SK-N-SH (cell line): Measurements from ENCODE around the gene BBX. TPM values are rescaled to one million over a fixed set of nuclear protein-coding genes. Genes with fewer than 3 reads are reported as not detected.

Source experiments
- CTCF ChIA-PET: fragments of 300-600, 350-600 bp; formaldehyde crosslinking; extraction: SDS; loops from one replicate; lab custom pipeline; 2021; lab: Yijun Ruan, JAX
- POLR2A ChIA-PET: fragments of 350-600 bp; sonication (Branson Sonifier 250); formaldehyde crosslinking; extraction: SDS; loops from one replicate; lab custom pipeline; 2020; ENCODE audit warnings: antibody characterized with exemption, inconsistent platforms; lab: Yijun Ruan, JAX
- DNase-seq: peaks from one replicate; pipeline ENCODE4 v3.0.0; 2012
- H2AFZ ChIP-seq: fragments of 200-600 bp; sonication (generic); 2 replicates; pipeline ENCODE4 v1.8.1; 2016; ENCODE audit warnings: antibody characterized with exemption, mild to moderate bottlenecking, low read depth
- H3F3A ChIP-seq: fragments of 200-600 bp; sonication (generic); replicated peaks from 2 replicates; pipeline ENCODE3; 2016; ENCODE audit warnings: antibody characterized with exemption, mild to moderate bottlenecking; ENCODE audit not compliant: insufficient read depth
- H3K27ac ChIP-seq, 2 experiments: fragments of 200-500 bp in 1 of 2; fragments of 200-600 bp in 1 of 2; sonication (Bioruptor generic) in 1 of 2; sonication (generic), shearing (Covaris generic) in 1 of 2; 2 replicates each; pipeline versions ENCODE4 v1.5.1 to v1.6.1; 2014 to 2016; ENCODE audit warnings: low read depth in 2 of 2, inconsistent platforms in 1 of 2, low read length in 1 of 2, mild to moderate bottlenecking in 1 of 2, mixed read lengths in 1 of 2
- H3K27me3 ChIP-seq: fragments of 200-600 bp; sonication (generic), shearing (Covaris generic); 2 replicates; pipeline ENCODE4 v1.6.1; 2016; ENCODE audit warnings: mixed run types; ENCODE audit not compliant: insufficient read depth
- H3K36me3 ChIP-seq, 2 experiments: fragments of 200-500 bp in 1 of 2; fragments of 200-600 bp in 1 of 2; sonication (Bioruptor generic) in 1 of 2; sonication (generic) in 1 of 2; replicated peaks in 1 of 2; 2 replicates each; pipeline versions ENCODE3 to v1.5.1; 2014 to 2016; ENCODE audit warnings: low read length in 1 of 2, mild to moderate bottlenecking in 1 of 2; ENCODE audit not compliant: insufficient read depth in 2 of 2, control insufficient read depth in 1 of 2
- H3K4me1 ChIP-seq, 2 experiments: fragments of 200-500 bp in 1 of 2; fragments of 200-600 bp in 1 of 2; sonication (Bioruptor generic) in 1 of 2; sonication (generic), shearing (Covaris generic) in 1 of 2; 2 replicates each; pipeline versions ENCODE4 v1.5.1 to v1.6.1; 2014 to 2016; ENCODE audit warnings: low read depth in 1 of 2, low read length in 1 of 2, mixed run types in 1 of 2; ENCODE audit not compliant: insufficient read depth in 2 of 2, control insufficient read depth in 1 of 2
- H3K4me2 ChIP-seq: fragments of 200-600 bp; sonication (generic), shearing (Covaris generic); 2 replicates; pipeline ENCODE4 v1.6.1; 2017; ENCODE audit warnings: mixed run types
- H3K4me3 ChIP-seq, 2 experiments: fragments of 200-500 bp in 1 of 2; fragments of 200-600 bp in 1 of 2; sonication (Bioruptor generic) in 1 of 2; sonication (generic), shearing (Covaris generic) in 1 of 2; 2 replicates each; pipeline versions ENCODE4 v1.5.1 to v1.8.1; 2014 to 2016; ENCODE audit warnings: low read depth in 2 of 2, inconsistent platforms in 1 of 2, low read length in 1 of 2, mild to moderate bottlenecking in 1 of 2, mixed read lengths in 1 of 2, moderate library complexity in 1 of 2
- H3K79me2 ChIP-seq: fragments of 200-600 bp; sonication (generic); 2 replicates; pipeline ENCODE4 v1.8.1; 2017; ENCODE audit warnings: mild to moderate bottlenecking; ENCODE audit not compliant: insufficient read depth
- H3K9ac ChIP-seq: fragments of 200-600 bp; sonication (generic); 2 replicates; pipeline ENCODE4 v1.6.1; 2017; ENCODE audit warnings: mixed run types
- H3K9me2 ChIP-seq: fragments of 200-600 bp; sonication (generic); 2 replicates; pipeline ENCODE4 v1.6.1; 2017; ENCODE audit warnings: mixed run types
- H3K9me3 ChIP-seq: fragments of 200-600 bp; sonication (generic); 2 replicates; pipeline ENCODE4 v1.6.1; 2017; ENCODE audit warnings: mixed run types, mild to moderate bottlenecking, moderate library complexity
- H4K20me1 ChIP-seq: fragments of 200-600 bp; sonication (generic); 2 replicates; pipeline ENCODE4 v1.6.1; 2017; ENCODE audit warnings: mild to moderate bottlenecking, mixed run types; ENCODE audit not compliant: insufficient read depth
- ELF1 ChIP-seq: IDR thresholded peaks from 2 replicates; pipeline ENCODE4 v1.4.0; 2012
- EP300 ChIP-seq, 2 experiments: IDR thresholded peaks; 2 replicates each; pipeline versions ENCODE4 v1.4.0 to v1.6.1; 2012; ENCODE audit warnings: borderline replicate concordance in 1 of 2, low read depth in 1 of 2, low read length in 1 of 2
- FOXJ3 ChIP-seq: sonication (generic); formaldehyde crosslinking; IDR thresholded peaks from 2 replicates; pipeline ENCODE4 v1.5.1; 2020; ENCODE audit warnings: mild to moderate bottlenecking, missing genetic modification reagents
- FOXM1 ChIP-seq: IDR thresholded peaks from 2 replicates; pipeline ENCODE4 v1.4.0; 2012; ENCODE audit warnings: low read depth, mild to moderate bottlenecking
- GABPA ChIP-seq: IDR thresholded peaks from 2 replicates; pipeline ENCODE4 v1.4.0; 2012; ENCODE audit warnings: low read depth, mild to moderate bottlenecking
- GATA2 ChIP-seq: sonication (generic); formaldehyde crosslinking; IDR thresholded peaks from 2 replicates; pipeline ENCODE4 v1.5.0; 2020; ENCODE audit warnings: mild to moderate bottlenecking, missing genetic modification reagents
- JUND ChIP-seq: IDR thresholded peaks from 2 replicates; pipeline ENCODE4 v1.4.0; 2012
- MEF2A ChIP-seq: IDR thresholded peaks from 2 replicates; pipeline ENCODE4 v1.4.0; 2012; ENCODE audit warnings: low read depth, borderline replicate concordance
- MXI1 ChIP-seq: IDR thresholded peaks from 2 replicates; pipeline ENCODE4 v1.6.1; 2012; ENCODE audit warnings: mild to moderate bottlenecking, low read depth, low read length, improper control_type of control experiment
- NFIC ChIP-seq: IDR thresholded peaks from 2 replicates; pipeline ENCODE4 v1.4.0; 2012; ENCODE audit warnings: borderline replicate concordance
- NRF1 ChIP-seq: IDR thresholded peaks from 2 replicates; pipeline ENCODE4 v1.6.1; 2012; ENCODE audit warnings: low read depth, mild to moderate bottlenecking, low read length
- POLR2AphosphoS5 ChIP-seq: IDR thresholded peaks from 2 replicates; pipeline ENCODE4 v1.6.1; 2012; ENCODE audit warnings: low read depth, low read length
- RAD21 ChIP-seq: IDR thresholded peaks from 2 replicates; pipeline ENCODE4 v1.6.1; 2012; ENCODE audit warnings: mild to moderate bottlenecking, low read length
- RCOR1 ChIP-seq: fragments of 150-350 bp; IDR thresholded peaks from 2 replicates; pipeline ENCODE4 v1.6.1; 2017; ENCODE audit warnings: antibody characterized with exemption, low read length
- RFX5 ChIP-seq: IDR thresholded peaks from 2 replicates; pipeline ENCODE4 v1.6.1; 2012; ENCODE audit warnings: mild to moderate bottlenecking, improper control_type of control experiment, low read length
- SIN3A ChIP-seq: IDR thresholded peaks from 2 replicates; pipeline ENCODE4 v1.6.1; 2012; ENCODE audit warnings: low read depth, mild to moderate bottlenecking, low read length, moderate library complexity, borderline replicate concordance
- TAF1 ChIP-seq: IDR thresholded peaks from 2 replicates; pipeline ENCODE4 v1.6.1; 2012; ENCODE audit warnings: low read depth, mild to moderate bottlenecking, low read length, moderate library complexity, borderline replicate concordance
- TCF12 ChIP-seq: IDR thresholded peaks from 2 replicates; pipeline ENCODE4 v1.4.0; 2012
- TEAD4 ChIP-seq: IDR thresholded peaks from 2 replicates; pipeline ENCODE4 v1.4.0; 2012; ENCODE audit warnings: mild to moderate bottlenecking, borderline replicate concordance; ENCODE audit not compliant: insufficient read depth
- WGBS: methylation state at CpG from one replicate; pipeline ENCODE4 v1.1.6; 2017; ENCODE audit warnings: low lambda C conversion rate; 5-methylcytosine and 5-hydroxymethylcytosine counted together
- polyA plus RNA-seq, 3 experiments: library from polyadenylated mRNA; depleted of rRNA; stranded (reverse); fragments of >200 nt; gene quantifications; 2 replicates each; pipeline ENCODE4 v1.2.3, GENCODE V29; 2012
- TF ChIP-seq, protein P1 (sequence below): fragments of 150-350 bp; IDR thresholded peaks from 2 replicates; pipeline ENCODE4 v1.6.1; 2016; ENCODE audit warnings: mild to moderate bottlenecking, low read depth, low read length
- TF ChIP-seq, protein P2 (sequence below): IDR thresholded peaks from 2 replicates; pipeline ENCODE4 v1.4.0; 2012; ENCODE audit warnings: low read depth, borderline replicate concordance
- TF ChIP-seq, protein P3 (sequence below): IDR thresholded peaks from 2 replicates; pipeline ENCODE4 v1.4.0; 2012; ENCODE audit warnings: low read depth

BBX gene
- polyA plus RNA-seq, 1 of the 3 experiments (the other 2 are of a cell fraction) = 14.2 TPM

DNA sequence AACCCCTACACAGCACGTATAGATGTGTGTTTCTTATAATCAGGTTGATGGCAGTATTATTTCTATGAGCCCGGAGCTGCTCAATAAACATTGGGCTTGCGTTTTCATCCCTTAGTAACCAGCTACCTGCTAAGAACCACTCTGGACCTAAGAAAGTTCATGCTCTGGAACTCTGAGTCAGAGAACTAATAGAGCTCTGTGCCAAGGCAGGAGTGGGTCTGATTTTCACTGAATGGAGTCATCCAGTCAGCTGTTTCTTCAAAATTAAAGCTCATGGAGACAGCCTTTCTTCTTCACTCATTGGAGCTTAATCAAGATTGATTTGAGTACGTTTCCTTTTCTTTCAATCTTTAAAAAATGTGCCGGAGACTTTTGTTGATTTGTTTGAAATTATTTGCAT, 145.7 kb downstream of the BBX start (continued):
- TF ChIP-seq GATA2 (CRISPR knock-in tag) = no peak
- no peak for TF ChIP-seq POLR2AphosphoS5
- TF ChIP-seq RAD21 = no peak
- TF ChIP-seq GABPA = no peak
- TF ChIP-seq, all 33 proteins: peak for 0

DNA sequence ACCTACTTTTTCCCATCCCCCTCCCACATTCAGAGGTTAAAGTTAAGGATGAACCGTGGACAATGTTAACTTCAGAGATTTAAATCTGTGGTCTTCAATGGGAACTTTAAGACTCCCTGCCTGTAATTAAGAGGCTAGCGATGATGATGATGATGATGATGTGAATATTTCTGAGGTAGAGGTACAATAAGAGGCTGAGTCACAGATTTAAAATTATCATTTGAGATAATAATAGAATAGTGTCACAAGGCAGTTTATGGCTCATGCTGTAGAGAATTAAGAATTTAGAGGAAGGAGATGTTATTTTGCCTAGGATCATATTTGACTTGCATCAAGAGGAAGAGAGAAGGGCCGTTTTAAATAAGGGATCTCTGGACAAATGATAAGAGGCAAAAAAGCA, 146.2 kb downstream of the BBX start:
- Histone ChIP-seq H3K27me3 (no peaks in the 10 kb centered on the region), H4K20me1 (no peaks in the 10 kb centered on the region), H3K36me3 (peaks cover 0 to 3% of the 10 kb centered on the region in 2 experiments), H3K4me3 (no peak overlapping the region), H3K9me3 (no peaks in the 10 kb centered on the region), H3K4me2 (no peak overlapping the region), H3F3A (no peaks in the 10 kb centered on the region), H3K4me1 (no peaks in the 10 kb centered on the region; a peak in 3 of 4 replicates), H3K27ac (no peak overlapping the region), H3K9ac (no peak overlapping the region), H2AFZ (no peak overlapping the region), H3K79me2 (no peaks in the 10 kb centered on the region), H3K9me2 (no peaks in the 10 kb centered on the region)
- ChIA-PET CTCF (interaction anchor here (0.7 to 1.8 kb wide), 3 partner anchors 9 to 443 kb away, joined by 3 to 5 read pairs (median 3); no protein-coding TSS in a partner anchor), POLR2A (interaction anchor here (0.6 kb wide), 1 partner anchor 166 kb away, joined by 7 read pairs; no protein-coding TSS in a partner anchor)
- TF ChIP-seq TCF12 (no peak), FOXM1 (no peak), RAD21 (no peak), TEAD4 (no peak), FOXJ3 (no peak), NFIC (no peak), EP300 (IDR thresholded peaks at IDR 0.05; ENCODE audit: borderline replicate concordance in 1 of 2, low read depth in 1 of 2, low read length in 1 of 2) (no peak), SIN3A (no peak), JUND (no peak), MXI1 (no peak), POLR2AphosphoS5 (no peak), ELF1 (no peak), RCOR1 (no peak), RFX5 (no peak)
- TF ChIP-seq, protein P1, sequence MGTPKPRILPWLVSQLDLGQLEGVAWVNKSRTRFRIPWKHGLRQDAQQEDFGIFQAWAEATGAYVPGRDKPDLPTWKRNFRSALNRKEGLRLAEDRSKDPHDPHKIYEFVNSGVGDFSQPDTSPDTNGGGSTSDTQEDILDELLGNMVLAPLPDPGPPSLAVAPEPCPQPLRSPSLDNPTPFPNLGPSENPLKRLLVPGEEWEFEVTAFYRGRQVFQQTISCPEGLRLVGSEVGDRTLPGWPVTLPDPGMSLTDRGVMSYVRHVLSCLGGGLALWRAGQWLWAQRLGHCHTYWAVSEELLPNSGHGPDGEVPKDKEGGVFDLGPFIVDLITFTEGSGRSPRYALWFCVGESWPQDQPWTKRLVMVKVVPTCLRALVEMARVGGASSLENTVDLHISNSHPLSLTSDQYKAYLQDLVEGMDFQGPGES = no peak
- no peak for DNase-seq
- 96% methylated on average over 3 of the region's 3 CpGs for WGBS

DNA sequence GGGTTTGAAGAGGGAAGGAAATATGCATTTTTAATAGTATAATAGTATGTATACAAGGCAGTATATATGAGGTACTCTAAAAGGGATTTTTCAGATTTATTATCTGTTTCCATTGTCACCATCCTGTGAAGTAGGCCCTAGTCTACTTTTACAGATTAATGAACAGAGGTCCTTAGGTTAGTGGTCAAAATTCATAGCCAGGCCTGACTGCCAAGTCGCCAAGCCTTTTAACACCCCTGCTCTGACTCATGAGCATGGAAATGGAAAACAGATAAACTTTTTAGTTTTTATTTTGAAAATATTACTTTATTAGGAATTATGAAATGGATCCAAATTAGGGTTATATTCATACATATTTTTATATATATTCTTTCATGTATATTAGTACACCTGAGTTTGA, 146.9 kb downstream of the BBX start:
- Histone ChIP-seq H3K4me2 (no peak overlapping the region), H3K27me3 (no peaks in the 10 kb centered on the region), H3F3A (no peaks in the 10 kb centered on the region), H4K20me1 (no peaks in the 10 kb centered on the region), H3K4me1 (no peaks in the 10 kb centered on the region; a peak in 3 of 4 replicates), H3K79me2 (no peaks in the 10 kb centered on the region), H3K9ac (no peak overlapping the region), H2AFZ (no peak overlapping the region), H3K9me2 (no peaks in the 10 kb centered on the region), H3K27ac (no peak overlapping the region), H3K4me3 (no peak overlapping the region), H3K9me3 (no peaks in the 10 kb centered on the region), H3K36me3 (peaks cover 0 to 2% of the 10 kb centered on the region in 2 experiments)
- TF ChIP-seq POLR2AphosphoS5 (no peak), JUND (no peak), TAF1 (no peak), GATA2 (CRISPR knock-in tag) (no peak), MEF2A (no peak), NRF1 (no peak), RFX5 (no peak)
- TF ChIP-seq, protein P2, sequence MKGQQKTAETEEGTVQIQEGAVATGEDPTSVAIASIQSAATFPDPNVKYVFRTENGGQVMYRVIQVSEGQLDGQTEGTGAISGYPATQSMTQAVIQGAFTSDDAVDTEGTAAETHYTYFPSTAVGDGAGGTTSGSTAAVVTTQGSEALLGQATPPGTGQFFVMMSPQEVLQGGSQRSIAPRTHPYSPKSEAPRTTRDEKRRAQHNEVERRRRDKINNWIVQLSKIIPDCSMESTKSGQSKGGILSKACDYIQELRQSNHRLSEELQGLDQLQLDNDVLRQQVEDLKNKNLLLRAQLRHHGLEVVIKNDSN = no peak
- TF ChIP-seq, protein P3, sequence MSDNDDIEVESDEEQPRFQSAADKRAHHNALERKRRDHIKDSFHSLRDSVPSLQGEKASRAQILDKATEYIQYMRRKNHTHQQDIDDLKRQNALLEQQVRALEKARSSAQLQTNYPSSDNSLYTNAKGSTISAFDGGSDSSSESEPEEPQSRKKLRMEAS = no peak
- no peak for DNase-seq
- POLR2A ChIA-PET = no interaction called here
- 88% methylated on average over 1 of the region's 1 CpG for WGBS
- CTCF ChIA-PET = interaction anchor here (1.1 to 3.6 kb wide), 4 partner anchors 9 to 258 kb away, joined by 3 to 32 read pairs (median 6); no protein-coding TSS in a partner anchor
